ENCODE measurements around the gene AWAT2. TPM values are rescaled to one million over a fixed set of nuclear protein-coding genes. Genes with fewer than 3 reads are reported as not detected.

The AWAT2 gene
- total and polyA plus RNA-seq, 10 of the 15 experiments (the other 5 are each of a cell fraction or from before 2014, with no cell fraction given): not detected

DNA sequence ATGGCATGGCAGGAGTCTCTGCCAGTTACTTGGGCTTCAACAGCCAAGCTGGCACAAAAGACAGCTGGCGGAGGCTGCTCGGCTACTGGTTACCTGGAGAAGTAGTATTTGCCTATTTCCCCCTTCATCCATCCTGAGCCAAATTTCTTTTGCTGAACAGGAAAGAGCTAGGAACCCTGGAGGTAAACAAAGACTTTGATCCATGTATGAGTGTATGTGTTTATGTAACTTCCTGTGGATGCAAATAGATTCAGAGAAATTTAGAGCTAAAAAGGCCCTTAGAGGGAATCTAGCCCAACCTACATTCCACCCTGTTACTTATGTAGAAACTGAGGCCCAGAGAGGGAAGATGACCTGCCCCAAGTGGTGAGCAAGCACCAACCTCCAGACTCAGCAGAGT is 11.2 kb downstream of the AWAT2 start (continued):
- TF ChIP-seq, protein P1, sequence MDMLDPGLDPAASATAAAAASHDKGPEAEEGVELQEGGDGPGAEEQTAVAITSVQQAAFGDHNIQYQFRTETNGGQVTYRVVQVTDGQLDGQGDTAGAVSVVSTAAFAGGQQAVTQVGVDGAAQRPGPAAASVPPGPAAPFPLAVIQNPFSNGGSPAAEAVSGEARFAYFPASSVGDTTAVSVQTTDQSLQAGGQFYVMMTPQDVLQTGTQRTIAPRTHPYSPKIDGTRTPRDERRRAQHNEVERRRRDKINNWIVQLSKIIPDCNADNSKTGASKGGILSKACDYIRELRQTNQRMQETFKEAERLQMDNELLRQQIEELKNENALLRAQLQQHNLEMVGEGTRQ (IDR thresholded peaks at IDR 0.05; ENCODE audit: borderline replicate concordance, low read depth, low read length): no peak

DNA sequence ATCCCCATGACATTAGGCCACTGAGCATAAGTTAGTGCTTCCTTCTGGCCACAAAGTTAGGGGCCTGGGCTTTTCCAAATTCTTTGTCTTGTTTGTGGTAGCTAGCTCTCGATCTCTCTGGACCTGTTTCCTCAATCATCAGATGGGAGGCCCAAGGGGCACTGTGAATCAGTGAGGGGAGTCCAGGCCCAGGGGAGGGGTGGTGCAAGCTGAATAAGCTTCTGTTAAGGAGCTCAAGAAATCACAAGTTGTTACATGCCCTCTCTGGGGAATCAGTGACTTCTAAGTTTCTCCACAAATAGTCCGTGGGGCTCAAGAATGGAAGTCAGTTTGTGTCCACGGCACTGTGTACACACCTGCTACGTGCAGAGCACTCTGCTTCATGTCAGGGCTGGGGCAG is 15.1 kb downstream of the AWAT2 start:
- intact Hi-C loops (cut with micrococcal nuclease; ENCODE audit: unreplicated experiment) (loop anchor here (5.0 kb wide), 2 partner anchors 228 to 398 kb away; partner anchors contain the start of gene P2RY4), in situ Hi-C loops (cut with MboI) (loop anchor here (10.0 to 25.0 kb wide), 3 partner anchors 103 to 500 kb away; partner anchors contain the start of genes DLG3 and IGBP1)
- ATAC-seq (no peak), DNase-seq (ENCODE audit: low read depth, low spot score) (no peak), FAIRE-seq (no peak)
- Histone ChIP-seq H3K79me2 (ENCODE audit: control insufficient read depth, insufficient read depth, low read length) (no peaks in the 10 kb centered on the region), H3K9ac (ENCODE audit: control insufficient read depth, insufficient read depth, low read length) (no peak overlapping the region), H3K4me3 (no peak overlapping the region), H3K4me1 (ENCODE audit: control insufficient read depth, insufficient read depth, low read length) (no peaks in the 10 kb centered on the region), H3K4me2 (ENCODE audit: control insufficient read depth, insufficient read depth) (no peak overlapping the region), H3K27ac (ENCODE audit: control insufficient read depth, insufficient read depth) (no peak overlapping the region), H3K36me3 (ENCODE audit: control insufficient read depth in 2 of 2, insufficient read depth in 2 of 2, low read length in 1 of 2) (no peaks in the 10 kb centered on the region), H2AFZ (ENCODE audit: control insufficient read depth, low read depth, low read length) (no peak overlapping the region), H3K27me3 (replicated peaks in 1 of 2; ENCODE audit: control insufficient read depth in 2 of 2, insufficient read depth in 2 of 2, low read length in 1 of 2) (no peaks in the 10 kb centered on the region), H4K20me1 (ENCODE audit: control insufficient read depth, insufficient read depth) (no peaks in the 10 kb centered on the region), H3K9me3 (replicated peaks; ENCODE audit: control insufficient read depth, insufficient read depth, low read length) (no peaks in the 10 kb centered on the region)
- TF ChIP-seq TCF7 (IDR thresholded peaks at IDR 0.05; ENCODE audit: borderline replicate concordance): no peak
- no peak for TF ChIP-seq HDAC6 (IDR thresholded peaks at IDR 0.05; ENCODE audit: unreplicated experiment)
- no peak for TF ChIP-seq KAT2A (conservative IDR thresholded peaks at IDR 0.05; ENCODE audit: control insufficient read depth, low read depth, low read length)
- TF ChIP-seq SUPT20H (IDR thresholded peaks at IDR 0.05; ENCODE audit: borderline replicate concordance, control insufficient read depth, low read depth, low read length): no peak
- TF ChIP-seq YY1 (IDR thresholded peaks at IDR 0.05; ENCODE audit: low read depth, low read length): no peak
- no peak for TF ChIP-seq ZNF207 (IDR thresholded peaks at IDR 0.05; ENCODE audit: borderline replicate concordance)
- TF ChIP-seq, protein P2, sequence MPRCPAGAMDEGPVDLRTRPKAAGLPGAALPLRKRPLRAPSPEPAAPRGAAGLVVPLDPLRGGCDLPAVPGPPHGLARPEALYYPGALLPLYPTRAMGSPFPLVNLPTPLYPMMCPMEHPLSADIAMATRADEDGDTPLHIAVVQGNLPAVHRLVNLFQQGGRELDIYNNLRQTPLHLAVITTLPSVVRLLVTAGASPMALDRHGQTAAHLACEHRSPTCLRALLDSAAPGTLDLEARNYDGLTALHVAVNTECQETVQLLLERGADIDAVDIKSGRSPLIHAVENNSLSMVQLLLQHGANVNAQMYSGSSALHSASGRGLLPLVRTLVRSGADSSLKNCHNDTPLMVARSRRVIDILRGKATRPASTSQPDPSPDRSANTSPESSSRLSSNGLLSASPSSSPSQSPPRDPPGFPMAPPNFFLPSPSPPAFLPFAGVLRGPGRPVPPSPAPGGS (IDR thresholded peaks at IDR 0.05; ENCODE audit: borderline replicate concordance, insufficient read depth, low read depth, low read length, poor library complexity, severe bottlenecking): no peak
- no peak for TF ChIP-seq EGR1 (IDR thresholded peaks at IDR 0.05; ENCODE audit: borderline replicate concordance in 1 of 2, low read depth in 2 of 2, low read length in 2 of 2)
- no peak for TF ChIP-seq NR2C2 (IDR thresholded peaks at IDR 0.05; ENCODE audit: borderline replicate concordance, control insufficient read depth, insufficient read length, low read depth)
- TF ChIP-seq, protein P3, sequence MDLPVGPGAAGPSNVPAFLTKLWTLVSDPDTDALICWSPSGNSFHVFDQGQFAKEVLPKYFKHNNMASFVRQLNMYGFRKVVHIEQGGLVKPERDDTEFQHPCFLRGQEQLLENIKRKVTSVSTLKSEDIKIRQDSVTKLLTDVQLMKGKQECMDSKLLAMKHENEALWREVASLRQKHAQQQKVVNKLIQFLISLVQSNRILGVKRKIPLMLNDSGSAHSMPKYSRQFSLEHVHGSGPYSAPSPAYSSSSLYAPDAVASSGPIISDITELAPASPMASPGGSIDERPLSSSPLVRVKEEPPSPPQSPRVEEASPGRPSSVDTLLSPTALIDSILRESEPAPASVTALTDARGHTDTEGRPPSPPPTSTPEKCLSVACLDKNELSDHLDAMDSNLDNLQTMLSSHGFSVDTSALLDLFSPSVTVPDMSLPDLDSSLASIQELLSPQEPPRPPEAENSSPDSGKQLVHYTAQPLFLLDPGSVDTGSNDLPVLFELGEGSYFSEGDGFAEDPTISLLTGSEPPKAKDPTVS (IDR thresholded peaks at IDR 0.05; ENCODE audit: low read depth, low read length): no peak
- TF ChIP-seq EED (IDR thresholded peaks at IDR 0.05; ENCODE audit: low read depth): no peak
- no peak for TF ChIP-seq DPF2 (IDR thresholded peaks at IDR 0.05)
- TF ChIP-seq, protein P4, sequence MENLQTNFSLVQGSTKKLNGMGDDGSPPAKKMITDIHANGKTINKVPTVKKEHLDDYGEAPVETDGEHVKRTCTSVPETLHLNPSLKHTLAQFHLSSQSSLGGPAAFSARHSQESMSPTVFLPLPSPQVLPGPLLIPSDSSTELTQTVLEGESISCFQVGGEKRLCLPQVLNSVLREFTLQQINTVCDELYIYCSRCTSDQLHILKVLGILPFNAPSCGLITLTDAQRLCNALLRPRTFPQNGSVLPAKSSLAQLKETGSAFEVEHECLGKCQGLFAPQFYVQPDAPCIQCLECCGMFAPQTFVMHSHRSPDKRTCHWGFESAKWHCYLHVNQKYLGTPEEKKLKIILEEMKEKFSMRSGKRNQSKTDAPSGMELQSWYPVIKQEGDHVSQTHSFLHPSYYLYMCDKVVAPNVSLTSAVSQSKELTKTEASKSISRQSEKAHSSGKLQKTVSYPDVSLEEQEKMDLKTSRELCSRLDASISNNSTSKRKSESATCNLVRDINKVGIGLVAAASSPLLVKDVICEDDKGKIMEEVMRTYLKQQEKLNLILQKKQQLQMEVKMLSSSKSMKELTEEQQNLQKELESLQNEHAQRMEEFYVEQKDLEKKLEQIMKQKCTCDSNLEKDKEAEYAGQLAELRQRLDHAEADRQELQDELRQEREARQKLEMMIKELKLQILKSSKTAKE (IDR thresholded peaks at IDR 0.05; ENCODE audit: low read depth, poor library complexity, severe bottlenecking): no peak
- no peak for TF ChIP-seq YBX1 (IDR thresholded peaks at IDR 0.05)
- TF ChIP-seq PAX8 (IDR thresholded peaks at IDR 0.05): no peak
- CTCF ChIA-PET: interaction anchor here (0.7 to 7.0 kb wide), 2 partner anchors 62 to 610 kb away, joined by 3 to 66 read pairs; no protein-coding TSS in a partner anchor
- SMC1A ChIA-PET (ENCODE audit: uncharacterized antibody, unreplicated experiment): interaction anchor here (2.8 kb wide), 1 partner anchor 63 kb away, joined by 16 read pairs; no protein-coding TSS in a partner anchor
- RAD21 ChIA-PET (ENCODE audit: unreplicated experiment): interaction anchor here (0.6 to 1.2 kb wide), 5 partner anchors 61 to 630 kb away, joined by 3 read pairs; no protein-coding TSS in a partner anchor
- no TSS peak for BruUV-seq (replicated peaks)
- WGBS (ENCODE audit: insufficient coverage, insufficient replicate concordance, low lambda C conversion rate, missing lambda C conversion rate): 9% methylated on average over 4 of the region's 4 CpGs
- POLR2A ChIA-PET: no interaction called here
